Erythroblast (primary cell): ENCODE data around the gene LEFTY2.

Experiments
- GATA1 ChIP-seq: IDR thresholded peaks from 2 replicates; pipeline ENCODE4 v1.6.1; 2011; ENCODE audit warnings: low read depth, mild to moderate bottlenecking, control low read depth, low read length, moderate library complexity
- POLR2A ChIP-seq: IDR thresholded peaks from 2 replicates; pipeline ENCODE4 v1.6.1; 2011; ENCODE audit warnings: mild to moderate bottlenecking, low read length

DNA sequence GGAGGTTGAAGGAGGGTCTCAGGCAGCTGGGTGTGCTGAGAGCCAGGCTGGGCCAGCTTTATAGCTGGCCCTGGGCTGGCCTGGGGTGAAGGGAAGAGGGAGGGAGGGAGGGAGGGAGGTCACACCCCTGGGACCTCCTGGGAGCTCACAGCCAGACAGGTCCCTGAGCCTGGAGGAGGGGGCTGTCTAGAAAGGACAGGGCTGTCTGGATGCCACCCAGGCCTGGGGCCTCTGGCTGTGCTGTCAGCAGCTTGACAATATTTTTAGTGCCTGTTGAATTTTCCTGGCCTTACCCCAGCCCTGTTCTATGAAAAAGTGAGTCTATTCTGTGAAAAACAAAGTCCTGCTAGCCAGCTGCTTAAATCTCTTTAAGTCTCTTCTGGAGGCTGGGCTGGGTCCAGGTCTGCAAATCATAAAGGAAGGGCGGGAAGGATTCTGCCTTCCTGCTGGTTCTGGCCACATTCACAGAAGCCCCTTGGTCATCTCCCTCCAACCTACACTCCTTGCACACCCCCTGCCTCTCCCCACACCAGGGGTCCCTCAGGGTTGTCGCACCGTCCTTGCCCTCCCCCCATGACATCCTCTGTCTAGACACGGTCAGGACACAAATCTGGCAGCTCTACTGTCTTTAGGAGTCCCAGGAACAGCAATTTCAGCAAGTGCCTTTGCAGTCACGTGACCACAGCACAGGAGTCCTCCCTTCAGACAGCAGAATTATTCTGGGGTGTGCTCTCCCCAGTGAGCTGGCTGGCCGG lies at the start of gene LEFTY2:
- TF ChIP-seq POLR2A (no peak), GATA1 (no peak)
